Measurements from ENCODE around the gene BEGAIN.

BEGAIN gene

GRCh38 chr14:100581228-100582145 lies 5.7 kb downstream of the BEGAIN start:
- DNase-seq (ENCODE audit: low read depth) = no peak

- no peak for DNase-seq (ENCODE audit: low read depth)
Observed at GRCh38 chr14:100580316-100581227, 6.6 kb downstream of the BEGAIN start.

GRCh38 chr14:100578552-100578951 lies 8.7 kb downstream of the BEGAIN start:
- DNase-seq (ENCODE audit: low read depth) = no peak

GRCh38 chr14:100577986-100578431 lies 9.2 kb downstream of the BEGAIN start:
- DNase-seq (ENCODE audit: low read depth) = no peak

- no peak for DNase-seq (ENCODE audit: low read depth)
Observed at GRCh38 chr14:100577321-100577985, 9.8 kb downstream of the BEGAIN start.

GRCh38 chr14:100576091-100577085 lies 10.8 kb downstream of the BEGAIN start:
- DNase-seq (ENCODE audit: low read depth) = no peak

- no peak for DNase-seq (ENCODE audit: low read depth)
Observed at GRCh38 chr14:100575266-100575995, 11.8 kb downstream of the BEGAIN start.

GRCh38 chr14:100574642-100575031 lies 12.6 kb downstream of the BEGAIN start:
- DNase-seq (ENCODE audit: low read depth) = no peak

GRCh38 chr14:100573757-100574641 lies 13.2 kb downstream of the BEGAIN start:
- no peak for DNase-seq (ENCODE audit: low read depth)

- DNase-seq (ENCODE audit: low read depth) = no peak
Observed at GRCh38 chr14:100573002-100573756, 14.0 kb downstream of the BEGAIN start.

- no peak for DNase-seq (ENCODE audit: low read depth)
Observed at GRCh38 chr14:100572543-100572942, 14.7 kb downstream of the BEGAIN start.

GRCh38 chr14:100571837-100572236 lies 15.4 kb downstream of the BEGAIN start:
- DNase-seq (ENCODE audit: low read depth) = no peak

- DNase-seq (ENCODE audit: low read depth) = no peak
Observed at GRCh38 chr14:100570726-100571454, 16.3 kb downstream of the BEGAIN start.

- DNase-seq (ENCODE audit: low read depth) = no peak
Observed at GRCh38 chr14:100569734-100570286, 17.4 kb downstream of the BEGAIN start.

GRCh38 chr14:100568998-100569733 lies 18.1 kb downstream of the BEGAIN start:
- no peak for DNase-seq (ENCODE audit: low read depth)

- no peak for DNase-seq (ENCODE audit: low read depth)
Observed at GRCh38 chr14:100568164-100568997, 18.8 kb downstream of the BEGAIN start.
